ENCODE measurements around the gene PSMC2. TPM values are rescaled to one million over a fixed set of nuclear protein-coding genes. Genes with fewer than 3 reads are reported as not detected.

PSMC2 gene
- total RNA-seq, 1 experiment from 2014 or later, result 171 TPM

DNA sequence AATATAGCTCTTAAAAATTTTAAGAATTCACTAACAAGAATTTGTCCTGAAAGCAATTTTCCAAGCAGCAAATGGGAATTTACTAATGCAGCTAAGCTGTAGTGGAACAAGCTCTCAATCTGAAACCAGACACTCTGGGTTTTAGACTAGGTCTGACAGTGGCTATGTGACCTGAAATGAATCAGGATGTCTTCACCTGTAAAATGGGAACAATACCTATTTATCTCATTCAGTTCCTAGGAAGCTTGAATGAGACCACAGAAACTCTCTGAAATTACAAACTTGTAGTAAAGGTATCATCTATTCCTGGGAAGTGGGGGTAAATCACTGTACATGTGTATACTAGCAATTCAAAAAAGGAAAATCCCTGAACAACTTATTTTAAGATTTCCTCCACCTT is 4.1 kb upstream of the PSMC2 start:
- H3K4me1 ChIP-seq (ENCODE audit: control insufficient read depth, insufficient read depth, low read length), result peaks cover 15% of the 10 kb centered on the region
- no peak for TF ChIP-seq TCF7L2 (IDR thresholded peaks at IDR 0.05; ENCODE audit: low read depth, low read length)
- TF ChIP-seq, protein P1, sequence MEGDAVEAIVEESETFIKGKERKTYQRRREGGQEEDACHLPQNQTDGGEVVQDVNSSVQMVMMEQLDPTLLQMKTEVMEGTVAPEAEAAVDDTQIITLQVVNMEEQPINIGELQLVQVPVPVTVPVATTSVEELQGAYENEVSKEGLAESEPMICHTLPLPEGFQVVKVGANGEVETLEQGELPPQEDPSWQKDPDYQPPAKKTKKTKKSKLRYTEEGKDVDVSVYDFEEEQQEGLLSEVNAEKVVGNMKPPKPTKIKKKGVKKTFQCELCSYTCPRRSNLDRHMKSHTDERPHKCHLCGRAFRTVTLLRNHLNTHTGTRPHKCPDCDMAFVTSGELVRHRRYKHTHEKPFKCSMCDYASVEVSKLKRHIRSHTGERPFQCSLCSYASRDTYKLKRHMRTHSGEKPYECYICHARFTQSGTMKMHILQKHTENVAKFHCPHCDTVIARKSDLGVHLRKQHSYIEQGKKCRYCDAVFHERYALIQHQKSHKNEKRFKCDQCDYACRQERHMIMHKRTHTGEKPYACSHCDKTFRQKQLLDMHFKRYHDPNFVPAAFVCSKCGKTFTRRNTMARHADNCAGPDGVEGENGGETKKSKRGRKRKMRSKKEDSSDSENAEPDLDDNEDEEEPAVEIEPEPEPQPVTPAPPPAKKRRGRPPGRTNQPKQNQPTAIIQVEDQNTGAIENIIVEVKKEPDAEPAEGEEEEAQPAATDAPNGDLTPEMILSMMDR (IDR thresholded peaks at IDR 0.05), result no peak
- TF ChIP-seq, protein P2, sequence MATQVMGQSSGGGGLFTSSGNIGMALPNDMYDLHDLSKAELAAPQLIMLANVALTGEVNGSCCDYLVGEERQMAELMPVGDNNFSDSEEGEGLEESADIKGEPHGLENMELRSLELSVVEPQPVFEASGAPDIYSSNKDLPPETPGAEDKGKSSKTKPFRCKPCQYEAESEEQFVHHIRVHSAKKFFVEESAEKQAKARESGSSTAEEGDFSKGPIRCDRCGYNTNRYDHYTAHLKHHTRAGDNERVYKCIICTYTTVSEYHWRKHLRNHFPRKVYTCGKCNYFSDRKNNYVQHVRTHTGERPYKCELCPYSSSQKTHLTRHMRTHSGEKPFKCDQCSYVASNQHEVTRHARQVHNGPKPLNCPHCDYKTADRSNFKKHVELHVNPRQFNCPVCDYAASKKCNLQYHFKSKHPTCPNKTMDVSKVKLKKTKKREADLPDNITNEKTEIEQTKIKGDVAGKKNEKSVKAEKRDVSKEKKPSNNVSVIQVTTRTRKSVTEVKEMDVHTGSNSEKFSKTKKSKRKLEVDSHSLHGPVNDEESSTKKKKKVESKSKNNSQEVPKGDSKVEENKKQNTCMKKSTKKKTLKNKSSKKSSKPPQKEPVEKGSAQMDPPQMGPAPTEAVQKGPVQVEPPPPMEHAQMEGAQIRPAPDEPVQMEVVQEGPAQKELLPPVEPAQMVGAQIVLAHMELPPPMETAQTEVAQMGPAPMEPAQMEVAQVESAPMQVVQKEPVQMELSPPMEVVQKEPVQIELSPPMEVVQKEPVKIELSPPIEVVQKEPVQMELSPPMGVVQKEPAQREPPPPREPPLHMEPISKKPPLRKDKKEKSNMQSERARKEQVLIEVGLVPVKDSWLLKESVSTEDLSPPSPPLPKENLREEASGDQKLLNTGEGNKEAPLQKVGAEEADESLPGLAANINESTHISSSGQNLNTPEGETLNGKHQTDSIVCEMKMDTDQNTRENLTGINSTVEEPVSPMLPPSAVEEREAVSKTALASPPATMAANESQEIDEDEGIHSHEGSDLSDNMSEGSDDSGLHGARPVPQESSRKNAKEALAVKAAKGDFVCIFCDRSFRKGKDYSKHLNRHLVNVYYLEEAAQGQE (IDR thresholded peaks at IDR 0.05; ENCODE audit: insufficient read depth in 1 of 2, low read depth in 2 of 2, low read length in 1 of 2), result no peak
- TF ChIP-seq POLR2AphosphoS5 (IDR thresholded peaks at IDR 0.05; ENCODE audit: low read depth, low read length), result no peak
- intact Hi-C loops (cut with micrococcal nuclease; ENCODE audit: unreplicated experiment), result no loop called here
- H3K4me3 ChIP-seq (ENCODE audit: low read depth in 2 of 2, low read length in 2 of 2), result peak overlapping the region; percentile 92 to 100
- no peaks in the 10 kb centered on the region for H3K27me3 ChIP-seq (ENCODE audit: control insufficient read depth, insufficient read depth, low read length)
- BruUV-seq (replicated peaks), result no TSS peak
- no peaks in the 10 kb centered on the region for H3K9me3 ChIP-seq (ENCODE audit: control insufficient read depth, insufficient read depth, low read depth, low read length)
- ATAC-seq (no peak), DNase-seq (ENCODE audit: low read depth, low spot score) (no peak)
- peaks cover 25% of the 10 kb centered on the region for H3K36me3 ChIP-seq (ENCODE audit: control insufficient read depth, insufficient read depth, low read length)
- CTCF ChIA-PET, result no interaction called here
- POLR2A ChIA-PET, result no interaction called here
- H3K27ac ChIP-seq (ENCODE audit: low read length), result peak overlapping the region; percentile 96
- in situ Hi-C loops (cut with HindIII; ENCODE audit: low pct_unique_long_range_greater_than_20kb, low sequenced_read_pairs), result no loop called here

DNA sequence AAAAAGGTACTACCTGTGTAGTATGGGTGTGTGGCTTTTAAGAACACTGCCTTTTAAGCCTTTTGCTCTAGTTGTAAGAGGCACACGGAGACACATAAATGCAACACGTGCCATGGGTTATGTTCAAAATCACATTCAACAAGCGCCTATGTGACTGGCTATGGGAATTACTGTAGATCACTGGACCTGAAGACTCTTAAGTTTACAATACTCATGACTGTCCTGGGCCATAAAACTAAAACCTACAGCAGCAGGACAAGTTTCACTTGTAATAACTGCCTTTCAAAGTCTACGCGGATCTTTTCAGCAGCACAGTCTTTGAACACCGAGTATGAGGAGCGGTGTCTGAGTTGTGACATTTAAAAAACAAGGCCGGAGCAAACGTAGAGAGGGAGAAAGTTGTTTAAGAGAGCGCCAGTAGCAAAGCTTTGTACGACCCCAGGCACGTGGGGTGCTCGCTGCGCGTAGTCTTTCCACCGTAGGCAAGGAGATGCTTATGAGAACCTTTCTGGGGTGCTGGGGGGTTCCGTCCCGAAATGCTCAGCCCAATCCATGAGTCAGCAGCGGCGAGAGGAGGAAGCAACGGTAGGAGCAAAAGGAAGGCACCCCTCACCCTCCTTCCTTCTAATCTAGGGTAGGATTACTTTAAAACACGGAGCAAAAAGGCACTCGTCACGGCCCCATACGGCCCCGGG is 3.5 kb upstream of the PSMC2 start:
- H3K9me3 ChIP-seq (ENCODE audit: control insufficient read depth, insufficient read depth, low read depth, low read length), result no peaks in the 10 kb centered on the region
- ChIA-PET POLR2A (no interaction called here), CTCF (no interaction called here)
- TSS peak; percentile 72 for BruUV-seq (replicated peaks)
- H3K27ac ChIP-seq (ENCODE audit: low read length), result peak overlapping the region; percentile 96
- H3K36me3 ChIP-seq (ENCODE audit: control insufficient read depth, insufficient read depth, low read length), result peaks cover 23% of the 10 kb centered on the region
- TF ChIP-seq, protein P1 (IDR thresholded peaks at IDR 0.05), result no peak
- TF ChIP-seq SIN3A (IDR thresholded peaks at IDR 0.05; ENCODE audit: borderline replicate concordance, insufficient read depth, low read depth, low read length) (no peak), POLR2AphosphoS5 (IDR thresholded peaks at IDR 0.05; ENCODE audit: low read depth, low read length) (no peak), TCF7L2 (IDR thresholded peaks at IDR 0.05; ENCODE audit: low read depth, low read length) (no peak)
- TF ChIP-seq, protein P2 (IDR thresholded peaks at IDR 0.05; ENCODE audit: insufficient read depth in 1 of 2, low read depth in 2 of 2, low read length in 1 of 2), result no peak
- no peaks in the 10 kb centered on the region for H3K27me3 ChIP-seq (ENCODE audit: control insufficient read depth, insufficient read depth, low read length)
- ATAC-seq (peak; percentile 42), DNase-seq (ENCODE audit: low read depth, low spot score) (no peak)
- in situ Hi-C loops (cut with HindIII; ENCODE audit: low pct_unique_long_range_greater_than_20kb, low sequenced_read_pairs) (no loop called here), intact Hi-C loops (cut with micrococcal nuclease; ENCODE audit: unreplicated experiment) (no loop called here)
- H3K4me3 ChIP-seq (ENCODE audit: low read depth in 2 of 2, low read length in 2 of 2), result peak overlapping the region; percentile 92 to 100
- peaks cover 16% of the 10 kb centered on the region for H3K4me1 ChIP-seq (ENCODE audit: control insufficient read depth, insufficient read depth, low read length)
